Suprapubic skin (tissue), 4 donors: ENCODE results near the gene MYL3.

Experiments
- EP300 ChIP-seq: sonication (generic); formaldehyde crosslinking; IDR thresholded peaks from one replicate; pipeline ENCODE4 v1.6.1; 2017; ENCODE audit warnings: antibody characterized with exemption
- POLR2A ChIP-seq, 2 donors: fragments of 450-650 bp; IDR thresholded peaks; one replicate each; pipeline ENCODE4 v1.6.1; 2017; ENCODE audit warnings: antibody characterized with exemption in 2 of 2, mild to moderate bottlenecking in 2 of 2, moderate library complexity in 2 of 2
- POLR2AphosphoS5 ChIP-seq, 3 donors: sonication (generic); formaldehyde crosslinking; IDR thresholded peaks; one replicate each; pipeline ENCODE4 v1.6.1; 2017; ENCODE audit warnings: antibody characterized with exemption in 3 of 3
- TF ChIP-seq, protein P1 (sequence below), 2 donors: fragments of 200-600 bp in 1 of 2; fragments of 450-650 bp in 1 of 2; sonication (generic) in 1 of 2; IDR thresholded peaks; one replicate each; pipeline ENCODE4 v1.5.1; 2016 to 2019; ENCODE audit warnings: antibody characterized with exemption in 2 of 2, mild to moderate bottlenecking in 1 of 2, moderate library complexity in 1 of 2

DNA sequence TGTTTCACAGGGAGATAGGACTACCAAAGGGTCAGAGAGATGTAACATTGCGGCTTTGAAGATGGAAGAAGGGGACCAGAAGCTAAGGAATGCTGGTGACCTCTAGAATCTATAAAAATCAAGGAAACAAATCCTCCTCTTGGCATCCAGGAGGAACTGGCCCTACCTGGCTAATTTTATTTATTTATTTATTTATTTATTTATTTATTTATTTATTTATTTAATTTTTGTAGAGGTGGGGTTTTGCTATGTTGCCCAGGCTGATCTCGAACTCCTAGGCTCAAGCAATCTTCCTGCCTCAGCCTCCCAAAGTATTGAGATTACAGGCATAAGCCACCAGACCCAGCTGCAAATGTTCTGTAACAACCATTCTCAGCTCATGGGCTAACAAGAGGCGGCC lies 19.7 kb downstream of the MYL3 start:
- TF ChIP-seq, protein P1, sequence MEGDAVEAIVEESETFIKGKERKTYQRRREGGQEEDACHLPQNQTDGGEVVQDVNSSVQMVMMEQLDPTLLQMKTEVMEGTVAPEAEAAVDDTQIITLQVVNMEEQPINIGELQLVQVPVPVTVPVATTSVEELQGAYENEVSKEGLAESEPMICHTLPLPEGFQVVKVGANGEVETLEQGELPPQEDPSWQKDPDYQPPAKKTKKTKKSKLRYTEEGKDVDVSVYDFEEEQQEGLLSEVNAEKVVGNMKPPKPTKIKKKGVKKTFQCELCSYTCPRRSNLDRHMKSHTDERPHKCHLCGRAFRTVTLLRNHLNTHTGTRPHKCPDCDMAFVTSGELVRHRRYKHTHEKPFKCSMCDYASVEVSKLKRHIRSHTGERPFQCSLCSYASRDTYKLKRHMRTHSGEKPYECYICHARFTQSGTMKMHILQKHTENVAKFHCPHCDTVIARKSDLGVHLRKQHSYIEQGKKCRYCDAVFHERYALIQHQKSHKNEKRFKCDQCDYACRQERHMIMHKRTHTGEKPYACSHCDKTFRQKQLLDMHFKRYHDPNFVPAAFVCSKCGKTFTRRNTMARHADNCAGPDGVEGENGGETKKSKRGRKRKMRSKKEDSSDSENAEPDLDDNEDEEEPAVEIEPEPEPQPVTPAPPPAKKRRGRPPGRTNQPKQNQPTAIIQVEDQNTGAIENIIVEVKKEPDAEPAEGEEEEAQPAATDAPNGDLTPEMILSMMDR (IDR thresholded peaks at IDR 0.05): no peak
- TF ChIP-seq POLR2A (IDR thresholded peaks at IDR 0.05) (no peak), EP300 (no peak), POLR2AphosphoS5 (IDR thresholded peaks at IDR 0.05) (no peak)
